HepG2 (cell line): ENCODE results near the gene SRRT. TPM values are rescaled to one million over a fixed set of nuclear protein-coding genes. Genes with fewer than 3 reads are reported as not detected.

Source experiments
- AGO2 ChIP-seq: fragments of 200-400 bp; formaldehyde crosslinking; optimal IDR thresholded peaks from 2 replicates; pipeline ENCODE3; 2017; ENCODE audit warnings: mild to moderate bottlenecking, low read depth, low read length, moderate library complexity
- JUN ChIP-seq: sonication (generic); formaldehyde crosslinking; IDR thresholded peaks from 2 replicates; pipeline ENCODE4 v1.4.0; 2020; ENCODE audit warnings: mild to moderate bottlenecking, missing genetic modification reagents
- MAFF ChIP-seq: IDR thresholded peaks from 2 replicates; pipeline ENCODE4 v1.6.1; 2011; ENCODE audit warnings: low read depth, low read length, improper control_type of control experiment
- MAFK ChIP-seq, 2 experiments: IDR thresholded peaks in 1 of 2; conservative IDR thresholded peaks in 1 of 2; 2 replicates each; pipeline ENCODE4 v1.6.1; 2011; ENCODE audit warnings: improper control_type of control experiment in 2 of 2, low read length in 2 of 2
- MED13 ChIP-seq: sonication (generic); formaldehyde crosslinking; IDR thresholded peaks from 2 replicates; pipeline ENCODE4 v1.5.0; 2020; ENCODE audit warnings: missing genetic modification reagents
- MED8 ChIP-seq: sonication (generic); formaldehyde crosslinking; IDR thresholded peaks from 2 replicates; pipeline ENCODE4 v1.8.1; 2023; ENCODE audit warnings: mild to moderate bottlenecking, missing genetic modification reagents; ENCODE audit not compliant: insufficient replicate concordance
- NFIC ChIP-seq: IDR thresholded peaks from 2 replicates; pipeline ENCODE4 v1.6.1; 2012; ENCODE audit warnings: mild to moderate bottlenecking, low read length, inconsistent platforms
- NR2C2 ChIP-seq: sonication (generic); formaldehyde crosslinking; IDR thresholded peaks from 2 replicates; pipeline ENCODE4 v1.4.0; 2020; ENCODE audit warnings: missing genetic modification reagents, mild to moderate bottlenecking, moderate library complexity, borderline replicate concordance
- NRL ChIP-seq: sonication (generic); formaldehyde crosslinking; IDR thresholded peaks from 2 replicates; pipeline ENCODE4 v1.5.0; 2020; ENCODE audit warnings: missing genetic modification reagents, mild to moderate bottlenecking, moderate library complexity, borderline replicate concordance
- POLR2G ChIP-seq: fragments of 200-400 bp; formaldehyde crosslinking; IDR thresholded peaks from 2 replicates; pipeline ENCODE4 v1.6.1; 2018; ENCODE audit warnings: mild to moderate bottlenecking, low read depth, low read length, moderate library complexity
- SRY ChIP-seq: sonication (generic); formaldehyde crosslinking; IDR thresholded peaks from 2 replicates; pipeline ENCODE4 v1.8.0; 2022; ENCODE audit warnings: mild to moderate bottlenecking, missing genetic modification reagents
- ZFX ChIP-seq: sonication (generic); formaldehyde crosslinking; IDR thresholded peaks from 2 replicates; pipeline ENCODE4 v1.4.0; 2020; ENCODE audit warnings: mild to moderate bottlenecking, low read depth, missing genetic modification reagents, moderate library complexity
- ZMYM3 ChIP-seq: sonication (generic); formaldehyde crosslinking; IDR thresholded peaks from 2 replicates; pipeline ENCODE4 v1.5.1; 2020; ENCODE audit warnings: mild to moderate bottlenecking, missing genetic modification reagents
- ZNF552 ChIP-seq: sonication (generic); formaldehyde crosslinking; IDR thresholded peaks from 2 replicates; pipeline ENCODE4 v1.9.0; 2022; ENCODE audit warnings: missing genetic modification reagents, mild to moderate bottlenecking, borderline replicate concordance
- ZNF607 ChIP-seq: sonication (generic); formaldehyde crosslinking; IDR thresholded peaks from 2 replicates; pipeline ENCODE4 v1.5.1; 2020; ENCODE audit warnings: missing genetic modification reagents, mild to moderate bottlenecking, borderline replicate concordance
- ZNF879 ChIP-seq: sonication (generic); formaldehyde crosslinking; IDR thresholded peaks from 2 replicates; pipeline ENCODE4 v1.8.1; 2023; ENCODE audit warnings: missing genetic modification reagents
- polyA plus RNA-seq, 8 experiments: library from polyadenylated mRNA; depleted of rRNA in 3 of 8; stranded (reverse) in 7 of 8; unstranded in 1 of 8; fragments of >200 nt; fragmentation: Illumina TruSeq in 4 of 8; extraction: Trizol in 4 of 8; gene quantifications; 2 replicates each; pipeline versions ENCODE4 v1.2.1 to v1.2.3, GENCODE V29; 2011 to 2016; ENCODE audit warnings: low read depth in 4 of 8, missing spikeins in 1 of 8, mixed read lengths in 1 of 8; ENCODE audit not compliant: insufficient read depth in 1 of 8
- total RNA-seq, 5 experiments: library from RNA; depleted of rRNA; stranded (reverse); fragments of >200 nt; fragmentation: Illumina TruSeq; extraction: Trizol; gene quantifications; 2 replicates each; pipeline ENCODE4 v1.2.3, GENCODE V29; 2016; ENCODE audit warnings: low read depth in 1 of 5
- TF ChIP-seq, protein P1 (sequence below): sonication (generic); formaldehyde crosslinking; IDR thresholded peaks from 2 replicates; pipeline ENCODE4 v1.9.0; 2021; ENCODE audit warnings: missing genetic modification reagents, borderline replicate concordance
- TF ChIP-seq, protein P2 (sequence below): sonication (generic); formaldehyde crosslinking; IDR thresholded peaks from 2 replicates; pipeline ENCODE4 v1.4.0; 2020; ENCODE audit warnings: mild to moderate bottlenecking, missing genetic modification reagents
- TF ChIP-seq, protein P3 (sequence below): sonication (generic); formaldehyde crosslinking; IDR thresholded peaks from 2 replicates; pipeline ENCODE4 v1.4.0; 2020; ENCODE audit warnings: missing genetic modification reagents
- TF ChIP-seq, protein P4 (sequence below): sonication (generic); formaldehyde crosslinking; IDR thresholded peaks from 2 replicates; pipeline ENCODE4 v1.8.1; 2023; ENCODE audit warnings: mild to moderate bottlenecking, missing genetic modification reagents

SRRT gene
- total and polyA plus RNA-seq, 2 of the 13 experiments (the other 11 are each of a cell fraction or from before 2014, with no cell fraction given): 26.2 to 106 TPM

DNA sequence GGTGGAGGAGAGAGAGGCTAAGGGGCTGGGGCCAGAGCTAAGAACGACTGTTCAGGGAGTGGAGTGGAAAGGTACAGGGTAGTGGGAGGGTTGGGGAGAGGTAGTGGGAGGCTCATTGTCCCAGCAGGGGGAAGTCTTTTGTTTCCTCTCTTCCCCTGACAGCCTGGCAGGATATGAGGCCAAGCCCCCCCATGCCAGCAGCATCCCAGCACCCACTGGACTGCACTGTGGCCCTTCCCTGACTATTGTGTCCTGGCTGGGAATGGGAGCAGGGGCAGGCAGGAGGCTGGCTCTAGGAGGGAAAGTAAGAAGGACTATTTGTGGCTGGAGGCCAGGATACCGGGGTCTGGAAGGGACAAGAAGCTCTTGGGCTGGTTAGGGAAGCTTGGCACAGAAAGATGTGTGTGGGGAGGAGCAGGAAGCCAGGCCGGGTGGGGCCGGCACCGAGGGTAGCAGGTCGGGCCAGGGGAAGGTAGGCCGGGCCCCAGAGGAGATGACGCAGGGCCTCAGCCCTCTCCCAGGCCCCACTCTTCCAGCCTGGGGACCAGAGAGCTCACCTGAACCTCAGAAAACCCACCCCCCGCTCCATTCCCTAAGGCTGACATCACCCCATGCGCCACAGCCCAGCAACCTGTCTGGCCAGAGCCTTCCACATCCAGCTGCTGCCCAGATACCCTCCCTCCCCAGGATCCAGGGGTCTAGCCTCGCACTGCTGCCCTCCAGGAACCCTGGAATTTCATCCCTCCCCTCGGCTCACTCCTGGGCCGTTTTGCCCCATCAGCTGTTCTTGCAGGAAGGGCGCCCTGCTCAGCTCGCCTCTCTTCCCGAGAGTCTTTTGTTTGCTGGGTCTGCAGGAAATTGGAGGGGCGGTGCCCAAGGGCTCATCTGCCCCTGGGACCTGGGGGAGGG, 38.7 kb upstream of the SRRT start (continued):
- peak; percentile 37 for TF ChIP-seq MED8 (CRISPR knock-in tag)
- TF ChIP-seq NR2C2: no peak
- TF ChIP-seq MAFF: peak; percentile 43
- no peak for TF ChIP-seq ZNF552
- TF ChIP-seq, protein P1, sequence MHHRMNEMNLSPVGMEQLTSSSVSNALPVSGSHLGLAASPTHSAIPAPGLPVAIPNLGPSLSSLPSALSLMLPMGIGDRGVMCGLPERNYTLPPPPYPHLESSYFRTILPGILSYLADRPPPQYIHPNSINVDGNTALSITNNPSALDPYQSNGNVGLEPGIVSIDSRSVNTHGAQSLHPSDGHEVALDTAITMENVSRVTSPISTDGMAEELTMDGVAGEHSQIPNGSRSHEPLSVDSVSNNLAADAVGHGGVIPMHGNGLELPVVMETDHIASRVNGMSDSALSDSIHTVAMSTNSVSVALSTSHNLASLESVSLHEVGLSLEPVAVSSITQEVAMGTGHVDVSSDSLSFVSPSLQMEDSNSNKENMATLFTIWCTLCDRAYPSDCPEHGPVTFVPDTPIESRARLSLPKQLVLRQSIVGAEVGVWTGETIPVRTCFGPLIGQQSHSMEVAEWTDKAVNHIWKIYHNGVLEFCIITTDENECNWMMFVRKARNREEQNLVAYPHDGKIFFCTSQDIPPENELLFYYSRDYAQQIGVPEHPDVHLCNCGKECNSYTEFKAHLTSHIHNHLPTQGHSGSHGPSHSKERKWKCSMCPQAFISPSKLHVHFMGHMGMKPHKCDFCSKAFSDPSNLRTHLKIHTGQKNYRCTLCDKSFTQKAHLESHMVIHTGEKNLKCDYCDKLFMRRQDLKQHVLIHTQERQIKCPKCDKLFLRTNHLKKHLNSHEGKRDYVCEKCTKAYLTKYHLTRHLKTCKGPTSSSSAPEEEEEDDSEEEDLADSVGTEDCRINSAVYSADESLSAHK (CRISPR knock-in tag): no peak
- TF ChIP-seq POLR2G: peak; percentile 36; the same call in 1 of the 2 replicates
- no peak for TF ChIP-seq NFIC
- TF ChIP-seq ZNF879 (CRISPR knock-in tag): peak; percentile 78; the same call in 1 of the 2 replicates
- peak; percentile 29 for TF ChIP-seq AGO2
- no peak for TF ChIP-seq ZNF607
- TF ChIP-seq, protein P2, sequence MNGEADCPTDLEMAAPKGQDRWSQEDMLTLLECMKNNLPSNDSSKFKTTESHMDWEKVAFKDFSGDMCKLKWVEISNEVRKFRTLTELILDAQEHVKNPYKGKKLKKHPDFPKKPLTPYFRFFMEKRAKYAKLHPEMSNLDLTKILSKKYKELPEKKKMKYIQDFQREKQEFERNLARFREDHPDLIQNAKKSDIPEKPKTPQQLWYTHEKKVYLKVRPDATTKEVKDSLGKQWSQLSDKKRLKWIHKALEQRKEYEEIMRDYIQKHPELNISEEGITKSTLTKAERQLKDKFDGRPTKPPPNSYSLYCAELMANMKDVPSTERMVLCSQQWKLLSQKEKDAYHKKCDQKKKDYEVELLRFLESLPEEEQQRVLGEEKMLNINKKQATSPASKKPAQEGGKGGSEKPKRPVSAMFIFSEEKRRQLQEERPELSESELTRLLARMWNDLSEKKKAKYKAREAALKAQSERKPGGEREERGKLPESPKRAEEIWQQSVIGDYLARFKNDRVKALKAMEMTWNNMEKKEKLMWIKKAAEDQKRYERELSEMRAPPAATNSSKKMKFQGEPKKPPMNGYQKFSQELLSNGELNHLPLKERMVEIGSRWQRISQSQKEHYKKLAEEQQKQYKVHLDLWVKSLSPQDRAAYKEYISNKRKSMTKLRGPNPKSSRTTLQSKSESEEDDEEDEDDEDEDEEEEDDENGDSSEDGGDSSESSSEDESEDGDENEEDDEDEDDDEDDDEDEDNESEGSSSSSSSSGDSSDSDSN (CRISPR knock-in tag): peak; percentile 28; the same call in 1 of the 2 replicates
- no peak for TF ChIP-seq SRY (CRISPR knock-in tag)
- peak; percentile 67 to 77 for TF ChIP-seq MAFK (conservative IDR thresholded peaks at IDR 0.05 in 1 of 2, IDR thresholded peaks at IDR 0.05 in 1 of 2; ENCODE audit: low read length in 2 of 2)
- TF ChIP-seq, protein P3, sequence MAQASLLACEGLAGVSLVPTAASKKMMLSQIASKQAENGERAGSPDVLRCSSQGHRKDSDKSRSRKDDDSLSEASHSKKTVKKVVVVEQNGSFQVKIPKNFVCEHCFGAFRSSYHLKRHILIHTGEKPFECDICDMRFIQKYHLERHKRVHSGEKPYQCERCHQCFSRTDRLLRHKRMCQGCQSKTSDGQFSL (CRISPR knock-in tag): peak; percentile 65; the same call in 1 of the 2 replicates
- no peak for TF ChIP-seq ZMYM3 (CRISPR knock-in tag)
- TF ChIP-seq ZFX (CRISPR knock-in tag): peak; percentile 42; the same call in 1 of the 2 replicates
- TF ChIP-seq NRL (CRISPR knock-in tag): peak; percentile 28; the same call in 1 of the 2 replicates
- TF ChIP-seq JUN (CRISPR knock-in tag): 0 out of 2 replicates have a peak, but pooled peaks have one; percentile 55
- TF ChIP-seq, protein P4, sequence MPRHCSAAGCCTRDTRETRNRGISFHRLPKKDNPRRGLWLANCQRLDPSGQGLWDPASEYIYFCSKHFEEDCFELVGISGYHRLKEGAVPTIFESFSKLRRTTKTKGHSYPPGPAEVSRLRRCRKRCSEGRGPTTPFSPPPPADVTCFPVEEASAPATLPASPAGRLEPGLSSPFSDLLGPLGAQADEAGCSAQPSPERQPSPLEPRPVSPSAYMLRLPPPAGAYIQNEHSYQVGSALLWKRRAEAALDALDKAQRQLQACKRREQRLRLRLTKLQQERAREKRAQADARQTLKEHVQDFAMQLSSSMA: 0 out of 2 replicates have a peak, but pooled peaks have one; percentile 32
- no peak for TF ChIP-seq MED13 (CRISPR knock-in tag)
